ENCODE data around the gene B4GALNT1.

GRCh38 chr12:57630891-57631433 lies 2.0 kb downstream of the B4GALNT1 start:
- TF ChIP-seq CTCF (IDR thresholded peaks at IDR 0.05) (no peak), POLR2A (IDR thresholded peaks at IDR 0.05) (no peak)

Data from esophagus squamous epithelium (tissue), 4 donors.